Kidney (tissue), 14 donors: Measurements from ENCODE around the gene PRKAG2. TPM values are rescaled to one million over a fixed set of nuclear protein-coding genes. Genes with fewer than 3 reads are reported as not detected.

Source experiments
- DNase-seq, 5 donors: peaks; one replicate each; pipeline ENCODE4 v3.0.0-alpha.2; 2013 to 2020
- FAIRE-seq: peaks from 2 replicates; lab custom pipeline; 2012; peaks lifted over from hg19 to GRCh38; lab: Jason Lieb, UNC
- H3K27ac ChIP-seq, 2 donors: one replicate each; pipeline ENCODE4 v1.7.0; 2013; ENCODE audit warnings: low read depth in 2 of 2, low read length in 2 of 2, inconsistent platforms in 1 of 2
- H3K27me3 ChIP-seq: one replicate; pipeline ENCODE4 v1.7.1; 2013; ENCODE audit warnings: low read length, inconsistent platforms; ENCODE audit not compliant: control insufficient read depth, insufficient read depth
- H3K36me3 ChIP-seq, 3 donors: one replicate each; pipeline versions ENCODE4 v1.7.0 to v1.7.1; 2013; ENCODE audit warnings: low read length in 3 of 3, control low read depth in 1 of 3, inconsistent platforms in 1 of 3; ENCODE audit not compliant: insufficient read depth in 3 of 3, control insufficient read depth in 2 of 3
- H3K4me1 ChIP-seq, 3 donors: one replicate each; pipeline versions ENCODE4 v1.7.0 to v1.7.1; 2013; ENCODE audit warnings: low read length in 3 of 3, inconsistent platforms in 1 of 3, low read depth in 1 of 3; ENCODE audit not compliant: control insufficient read depth in 2 of 3, insufficient read depth in 2 of 3
- H3K4me3 ChIP-seq, 3 donors: one replicate each; pipeline versions ENCODE4 v1.7.0 to v1.8.1; 2013; ENCODE audit warnings: low read length in 3 of 3, control low read depth in 1 of 3, inconsistent platforms in 1 of 3
- H3K9ac ChIP-seq, 3 donors: one replicate each; pipeline versions ENCODE4 v1.7.0 to v1.7.1; 2013; ENCODE audit warnings: low read length in 3 of 3, control low read depth in 1 of 3, inconsistent platforms in 1 of 3
- H3K9me3 ChIP-seq, 3 donors: one replicate each; pipeline versions ENCODE4 v1.7.0 to v1.7.1; 2013; ENCODE audit warnings: low read length in 3 of 3, control low read depth in 1 of 3, inconsistent platforms in 1 of 3; ENCODE audit not compliant: control insufficient read depth in 2 of 3, insufficient read depth in 1 of 3
- intact Hi-C: fragments of 100-400 bp; cut with DNase I; formaldehyde crosslinking; loops from one replicate; pipeline ENCODE4 v1.11.1; 2022
- polyA plus RNA-seq: library from polyadenylated mRNA; stranded (reverse); fragments of 350-450 nt; fragmentation: Illumina TruSeq; extraction: RNeasy Lipid Tissue Mini Kit (QIAGEN cat#74804); gene quantifications from one replicate; pipeline ENCODE4 v1.2.3, GENCODE V29; 2014; ENCODE audit warnings: low read depth, low replicate concordance; ENCODE audit not compliant: insufficient read depth
- total RNA-seq: library from RNA; stranded (reverse); fragmentation: NEBNext Ultra II Directional; extraction: Animal tissue kit (Norgen Biotek cat#: 25700); gene quantifications from one replicate; pipeline ENCODE4 v1.2.1, GENCODE V29; 2021
- TF ChIP-seq, protein P1 (sequence below): IDR thresholded peaks from 3 replicates; pipeline ENCODE4 v1.5.1; 2012; ENCODE audit warnings: mild to moderate bottlenecking, moderate library complexity, borderline replicate concordance; ENCODE audit not compliant: insufficient read depth; ENCODE audit errors: extremely low read depth
- donor health status: control.
- donor health status: control.
- donor health status: control.
- donor health status: control.
- donor health status: control.
- donor health status: DM: yes; HTN: yes; CAD: no.
- donor health status: Normal renal cell carcinoma (clear cell type).

PRKAG2 gene
- total and polyA plus RNA-seq, 2 donors from 2014 or later, result 40.7 to 40.9 TPM

DNA sequence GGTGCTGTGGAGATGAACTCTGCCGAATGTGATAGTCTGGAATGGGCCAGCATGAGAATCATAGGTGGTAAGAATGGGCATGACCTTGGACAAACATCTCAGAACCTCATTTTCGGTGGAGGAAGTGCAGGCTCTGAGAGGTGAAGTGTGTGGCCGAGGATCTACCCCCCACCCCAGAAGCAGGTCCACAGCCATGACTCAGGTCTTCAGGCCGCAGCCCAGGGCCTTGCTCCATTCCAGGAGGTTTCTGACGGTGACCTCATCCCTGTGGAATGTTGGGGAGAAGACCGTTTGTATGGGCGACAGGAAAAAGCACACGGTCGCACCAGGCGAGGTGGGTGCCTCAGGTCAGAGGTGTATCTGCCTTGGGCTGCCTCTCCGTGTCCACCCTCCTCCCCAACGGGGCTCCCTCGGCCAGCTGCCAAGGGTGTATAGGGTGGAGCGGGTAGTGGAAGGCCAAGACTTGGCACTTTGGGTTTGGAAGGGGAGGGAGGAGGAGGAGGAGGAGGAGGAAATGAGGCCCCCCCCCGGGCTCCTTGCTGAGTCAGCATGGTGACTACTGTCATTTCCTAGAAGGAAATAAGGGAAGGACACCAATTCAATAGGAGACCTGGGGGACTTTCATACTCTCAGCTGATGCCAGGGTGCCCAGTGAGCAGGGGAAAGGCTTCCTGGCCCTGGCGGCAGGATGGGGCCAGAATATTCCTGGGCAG, 189.2 kb downstream of the PRKAG2 start:
- intact Hi-C loops, result no loop called here
- no peak for FAIRE-seq
- H3K27ac ChIP-seq, result peak overlapping the region; percentile 63 to 84

DNA sequence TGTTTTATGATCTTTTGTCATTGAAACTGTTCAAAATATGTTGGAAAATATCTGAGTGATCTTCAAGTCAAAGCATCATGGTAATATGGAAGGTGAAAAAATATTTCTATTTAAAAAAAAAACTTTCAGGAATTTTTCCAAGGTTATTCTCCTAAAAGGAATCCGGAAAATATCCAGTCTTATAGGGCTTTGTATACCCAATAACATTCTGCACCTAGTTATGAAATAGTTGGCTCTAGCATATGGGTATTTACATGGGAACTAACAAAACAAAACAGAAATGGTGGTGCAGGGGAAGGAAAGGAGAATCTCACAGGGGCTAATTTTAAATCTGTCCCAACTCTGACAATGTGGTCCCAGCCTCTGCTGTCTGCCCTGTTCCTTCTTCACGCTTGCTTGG, 190.1 kb downstream of the PRKAG2 start:
- peak overlapping the region in 1 of 3 donors; percentile 1 for H3K9ac ChIP-seq
- H3K27me3 ChIP-seq, result no peaks in the 10 kb centered on the region
- intact Hi-C loops, result no loop called here
- peaks cover 0 to 21% (median 9%) of the 10 kb centered on the region in 3 donors for H3K4me1 ChIP-seq
- H3K9me3 ChIP-seq, result no peaks in the 10 kb centered on the region
- no peak overlapping the region for H3K4me3 ChIP-seq
- H3K36me3 ChIP-seq, result no peaks in the 10 kb centered on the region
- FAIRE-seq (no peak), DNase-seq (no peak)
- peak overlapping the region; percentile 63 to 84 for H3K27ac ChIP-seq
- TF ChIP-seq, protein P1, sequence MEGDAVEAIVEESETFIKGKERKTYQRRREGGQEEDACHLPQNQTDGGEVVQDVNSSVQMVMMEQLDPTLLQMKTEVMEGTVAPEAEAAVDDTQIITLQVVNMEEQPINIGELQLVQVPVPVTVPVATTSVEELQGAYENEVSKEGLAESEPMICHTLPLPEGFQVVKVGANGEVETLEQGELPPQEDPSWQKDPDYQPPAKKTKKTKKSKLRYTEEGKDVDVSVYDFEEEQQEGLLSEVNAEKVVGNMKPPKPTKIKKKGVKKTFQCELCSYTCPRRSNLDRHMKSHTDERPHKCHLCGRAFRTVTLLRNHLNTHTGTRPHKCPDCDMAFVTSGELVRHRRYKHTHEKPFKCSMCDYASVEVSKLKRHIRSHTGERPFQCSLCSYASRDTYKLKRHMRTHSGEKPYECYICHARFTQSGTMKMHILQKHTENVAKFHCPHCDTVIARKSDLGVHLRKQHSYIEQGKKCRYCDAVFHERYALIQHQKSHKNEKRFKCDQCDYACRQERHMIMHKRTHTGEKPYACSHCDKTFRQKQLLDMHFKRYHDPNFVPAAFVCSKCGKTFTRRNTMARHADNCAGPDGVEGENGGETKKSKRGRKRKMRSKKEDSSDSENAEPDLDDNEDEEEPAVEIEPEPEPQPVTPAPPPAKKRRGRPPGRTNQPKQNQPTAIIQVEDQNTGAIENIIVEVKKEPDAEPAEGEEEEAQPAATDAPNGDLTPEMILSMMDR, result no peak

More for the DNA sequence above, 189.2 kb downstream of the PRKAG2 start:
- TF ChIP-seq, protein P1, result no peak
- Histone ChIP-seq H3K9me3 (no peaks in the 10 kb centered on the region), H3K4me3 (no peak overlapping the region), H3K27me3 (no peaks in the 10 kb centered on the region), H3K9ac (peak overlapping the region in 1 of 3 donors; percentile 1), H3K36me3 (no peaks in the 10 kb centered on the region), H3K4me1 (peaks cover 0 to 24% (median 9%) of the 10 kb centered on the region in 3 donors)
- DNase-seq, result peak; percentile 70 to 92 (median 82)

DNA sequence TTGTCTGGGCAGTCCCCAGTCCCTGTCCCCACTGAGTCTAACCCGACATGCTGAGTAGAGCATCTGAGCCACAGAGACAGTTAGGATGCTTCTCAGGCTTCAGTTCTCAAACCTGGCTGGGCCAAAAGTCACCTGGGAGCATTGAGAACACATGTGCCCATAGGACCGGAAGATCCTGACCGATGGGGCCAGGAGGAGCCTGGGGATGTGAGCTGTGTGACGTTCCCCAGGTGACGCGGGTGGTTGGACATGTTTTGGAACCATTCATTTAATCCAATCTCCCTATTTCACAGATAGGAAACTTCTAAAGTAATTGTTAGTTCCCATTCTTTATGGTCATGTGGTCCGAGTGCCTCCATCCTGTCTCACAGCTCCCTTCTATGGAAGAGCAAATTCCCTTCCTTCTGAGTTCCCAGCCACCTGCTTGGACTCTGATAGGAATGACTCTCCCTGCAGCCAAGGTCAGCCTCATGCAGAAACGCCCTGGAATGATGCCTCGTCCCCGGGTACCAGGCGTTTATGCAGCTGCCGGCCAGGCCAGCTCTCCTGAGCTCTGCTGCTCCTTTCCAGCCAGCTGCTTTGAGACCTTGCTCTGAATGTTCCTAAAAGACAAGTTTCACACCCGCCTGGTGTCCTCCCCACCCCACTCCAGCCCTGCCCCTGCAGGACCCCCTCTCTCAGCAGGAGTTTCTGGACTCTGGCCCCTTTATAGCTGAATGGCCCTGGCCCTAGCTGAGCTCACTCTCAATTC, 190.7 kb downstream of the PRKAG2 start:
- no peak overlapping the region for H3K9ac ChIP-seq
- FAIRE-seq (no peak), DNase-seq (no peak)
- peak overlapping the region in 1 of 2 donors; percentile 61 for H3K27ac ChIP-seq
- intact Hi-C loops, result no loop called here
- H3K4me1 ChIP-seq, result peaks cover 0 to 21% (median 9%) of the 10 kb centered on the region in 3 donors
- no peaks in the 10 kb centered on the region for H3K36me3 ChIP-seq
- no peaks in the 10 kb centered on the region for H3K27me3 ChIP-seq
- no peak overlapping the region for H3K4me3 ChIP-seq
- no peaks in the 10 kb centered on the region for H3K9me3 ChIP-seq
- TF ChIP-seq, protein P1, result no peak
